GM23338 (cell line): ENCODE data around the gene CHGA. TPM values are rescaled to one million over a fixed set of nuclear protein-coding genes. Genes with fewer than 3 reads are reported as not detected.

ENCODE experiments used
- ATAC-seq: fragments of 200-7000 bp; cut with Tn5 transposase; 3 replicates; pipeline ENCODE4 v1.9.1; 2020
- DNase-seq: peaks from one replicate; pipeline ENCODE4 v3.0.0-alpha.2; 2015; ENCODE audit warnings: low spot score
- H2AFZ ChIP-seq: fragments of 200-600 bp; sonication (generic); 2 replicates; pipeline ENCODE4 v1.8.0; 2016; ENCODE audit warnings: antibody characterized with exemption, mild to moderate bottlenecking, moderate library complexity
- H3F3A ChIP-seq: fragments of 200-600 bp; sonication (generic); replicated peaks from 2 replicates; pipeline ENCODE4 v1.8.0; 2017; ENCODE audit warnings: antibody characterized with exemption, mixed run types, low read depth
- H3K27ac ChIP-seq: fragments of 200-600 bp; sonication (generic); 2 replicates; pipeline ENCODE4 v1.6.1; 2016; ENCODE audit warnings: low read depth
- H3K27me3 ChIP-seq: fragments of 200-600 bp; sonication (generic); 2 replicates; pipeline ENCODE4 v1.8.0; 2016; ENCODE audit warnings: mild to moderate bottlenecking, mixed run types, moderate library complexity; ENCODE audit not compliant: insufficient read depth
- H3K36me3 ChIP-seq: fragments of 200-600 bp; sonication (generic); 2 replicates; pipeline ENCODE4 v1.8.0; 2016; ENCODE audit warnings: mild to moderate bottlenecking; ENCODE audit not compliant: insufficient read depth
- H3K4me1 ChIP-seq: fragments of 200-600 bp; sonication (generic); 2 replicates; pipeline ENCODE4 v1.8.0; 2016; ENCODE audit warnings: mild to moderate bottlenecking, moderate library complexity; ENCODE audit not compliant: insufficient read depth
- H3K4me2 ChIP-seq: fragments of 200-600 bp; sonication (generic); 2 replicates; pipeline ENCODE4 v1.7.1; 2017; ENCODE audit warnings: mixed run types
- H3K4me3 ChIP-seq: fragments of 200-600 bp; sonication (generic); 2 replicates; pipeline ENCODE4 v1.6.1; 2016; ENCODE audit warnings: mixed run types
- H3K79me2 ChIP-seq: fragments of 200-600 bp; sonication (generic); replicated peaks from 2 replicates; pipeline ENCODE4 v1.8.0; 2017; ENCODE audit warnings: mild to moderate bottlenecking; ENCODE audit not compliant: insufficient read depth
- H3K9me2 ChIP-seq: fragments of 200-600 bp; sonication (generic); 2 replicates; pipeline ENCODE4 v1.8.0; 2017; ENCODE audit not compliant: insufficient read depth
- H4K20me1 ChIP-seq: fragments of 200-600 bp; sonication (generic); replicated peaks from 2 replicates; pipeline ENCODE4 v1.8.0; 2017; ENCODE audit warnings: mild to moderate bottlenecking; ENCODE audit not compliant: insufficient read depth
- H3K27ac Mint-ChIP-seq: 2 replicates; pipeline ENCODE4 v1.8.0; 2020; ENCODE audit warnings: inconsistent platforms, mild to moderate bottlenecking, moderate library complexity, mixed read lengths
- H3K27me3 Mint-ChIP-seq: 3 replicates; pipeline ENCODE4 v1.8.0; 2022; ENCODE audit warnings: low read depth, mild to moderate bottlenecking, moderate library complexity, mixed read lengths, inconsistent platforms; ENCODE audit not compliant: insufficient read depth, poor library complexity
- H3K36me3 Mint-ChIP-seq: 3 replicates; pipeline ENCODE4 v1.8.0; 2021; ENCODE audit warnings: low read depth, mild to moderate bottlenecking, inconsistent platforms, moderate library complexity, mixed read lengths
- H3K4me1 Mint-ChIP-seq: 3 replicates; pipeline ENCODE4 v1.8.0; 2020; ENCODE audit warnings: mild to moderate bottlenecking, inconsistent platforms, mixed read lengths
- H3K4me3 Mint-ChIP-seq: 3 replicates; pipeline ENCODE4 v1.8.0; 2021; ENCODE audit warnings: moderate library complexity, mild to moderate bottlenecking, inconsistent platforms, mixed read lengths
- H3K9me3 Mint-ChIP-seq: 3 replicates; pipeline ENCODE4 v1.8.0; 2020; ENCODE audit warnings: moderate library complexity, mild to moderate bottlenecking, inconsistent platforms, mixed read lengths
- CREB1 ChIP-seq: fragments of 250-450 bp; sonication (Bioruptor Pico); IDR thresholded peaks from 2 replicates; pipeline ENCODE4 v1.5.0; 2020; ENCODE audit warnings: low read depth, mild to moderate bottlenecking, moderate library complexity
- EZH2 ChIP-seq: fragments of 200-600 bp; sonication (generic); IDR thresholded peaks from one replicate; pipeline ENCODE4 v1.8.0; 2017; ENCODE audit warnings: antibody characterized with exemption, mild to moderate bottlenecking, low read depth; ENCODE audit not compliant: unreplicated experiment
- EZH2phosphoT487 ChIP-seq: fragments of 200-600 bp; sonication (generic); IDR thresholded peaks from one replicate; pipeline ENCODE4 v1.8.1; 2018; ENCODE audit warnings: antibody characterized with exemption; ENCODE audit not compliant: unreplicated experiment
- JUNB ChIP-seq: IDR thresholded peaks from one replicate; pipeline ENCODE4 v1.6.1; 2016; ENCODE audit warnings: antibody characterized with exemption; ENCODE audit not compliant: unreplicated experiment
- NANOG ChIP-seq: IDR thresholded peaks from 2 replicates; pipeline ENCODE4 v1.6.1; 2016; ENCODE audit warnings: antibody characterized with exemption, borderline replicate concordance
- POLR2AphosphoS5 ChIP-seq: IDR thresholded peaks from 2 replicates; pipeline ENCODE4 v1.6.1; 2016; ENCODE audit warnings: antibody characterized with exemption, low read depth
- REST ChIP-seq: IDR thresholded peaks from one replicate; pipeline ENCODE4 v1.6.1; 2018; ENCODE audit warnings: antibody characterized with exemption; ENCODE audit not compliant: unreplicated experiment
- STAT1 ChIP-seq: IDR thresholded peaks from one replicate; pipeline ENCODE4 v1.6.1; 2016; ENCODE audit warnings: antibody characterized with exemption; ENCODE audit not compliant: unreplicated experiment
- ZNF114 ChIP-seq: fragments of 250-450 bp; sonication (Bioruptor Pico); IDR thresholded peaks from 2 replicates; pipeline ENCODE4 v1.5.0; 2020; ENCODE audit warnings: mild to moderate bottlenecking, moderate library complexity
- ZNF462 ChIP-seq: fragments of 250-450 bp; sonication (Bioruptor Pico); IDR thresholded peaks from 2 replicates; pipeline ENCODE4 v1.5.0; 2020; ENCODE audit warnings: mild to moderate bottlenecking, moderate library complexity
- polyA plus RNA-seq: library from polyadenylated mRNA; unstranded; fragments of >200 nt; fragmentation: Nextera tagmentation; extraction: Ambion mirVana; gene quantifications from 2 replicates; pipeline ENCODE4 v1.2.1, GENCODE V29; 2016
- total RNA-seq: library from RNA; depleted of rRNA; stranded (reverse); fragments of >200 nt; shearing (Covaris generic); gene quantifications from 2 replicates; pipeline ENCODE4 v1.2.3, GENCODE V29; 2014
- TF ChIP-seq, protein P1 (sequence below): IDR thresholded peaks from 2 replicates; pipeline ENCODE4 v1.6.1; 2016; ENCODE audit warnings: antibody characterized with exemption

The CHGA gene
- total and polyA plus RNA-seq, 2 experiments from 2014 or later = 13.9 to 19.6 TPM

DNA sequence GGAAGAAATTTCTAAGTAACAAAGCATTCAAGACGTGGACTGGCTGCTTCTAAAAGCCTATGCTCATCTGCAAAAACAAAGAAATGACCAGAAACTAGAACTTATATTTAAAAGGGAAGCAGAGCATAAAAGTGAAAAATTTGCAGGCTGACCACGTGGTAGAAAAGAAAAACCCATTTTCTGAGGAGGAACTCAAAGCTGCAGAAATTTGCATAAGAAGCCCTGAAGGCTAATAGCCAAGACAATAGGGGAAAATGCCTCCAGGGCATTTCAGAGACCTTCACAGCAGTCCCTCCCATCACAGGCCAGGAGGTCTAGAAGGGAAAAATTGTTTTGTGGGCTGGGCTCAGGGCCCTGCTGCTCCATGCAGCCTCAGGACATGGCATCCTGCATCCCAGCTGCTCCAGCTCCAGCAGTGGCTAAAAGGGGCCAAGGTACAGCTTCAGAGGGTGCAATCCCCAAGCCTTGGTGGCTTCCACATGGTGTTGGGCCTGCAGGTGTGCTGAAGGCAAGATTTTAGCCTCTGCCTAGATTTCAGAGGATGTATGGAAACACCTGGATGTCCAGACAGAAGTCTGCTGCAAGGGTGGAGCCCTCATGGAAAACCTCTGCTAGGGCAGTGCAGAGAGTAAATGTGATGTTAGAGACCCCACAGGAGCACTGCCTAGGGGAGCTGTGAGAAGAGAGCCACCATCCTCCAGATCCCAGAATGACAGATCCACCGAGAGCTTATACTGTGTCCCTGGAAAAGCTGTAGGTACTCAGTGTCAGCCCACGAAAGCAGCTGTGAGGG is 55.5 kb downstream of the CHGA start:
- H3K4me3 ChIP-seq = no peak overlapping the region
- Mint-ChIP-seq H3K4me3 (no peak overlapping the region), H3K27ac (no peak overlapping the region), H3K36me3 (peaks cover 78% of the 10 kb centered on the region), H3K27me3 (peaks cover 12% of the 10 kb centered on the region), H3K4me1 (peaks cover under 1% of the 10 kb centered on the region), H3K9me3 (peaks cover 65% of the 10 kb centered on the region)
- no peaks in the 10 kb centered on the region for H3K4me1 ChIP-seq
- H3K27me3 ChIP-seq = no peaks in the 10 kb centered on the region
- H4K20me1 ChIP-seq = no peaks in the 10 kb centered on the region; the same call in 1 of the 2 replicates
- no peak for TF ChIP-seq REST
- no peak for TF ChIP-seq CREB1
- no peak for TF ChIP-seq NANOG
- TF ChIP-seq, protein P1, sequence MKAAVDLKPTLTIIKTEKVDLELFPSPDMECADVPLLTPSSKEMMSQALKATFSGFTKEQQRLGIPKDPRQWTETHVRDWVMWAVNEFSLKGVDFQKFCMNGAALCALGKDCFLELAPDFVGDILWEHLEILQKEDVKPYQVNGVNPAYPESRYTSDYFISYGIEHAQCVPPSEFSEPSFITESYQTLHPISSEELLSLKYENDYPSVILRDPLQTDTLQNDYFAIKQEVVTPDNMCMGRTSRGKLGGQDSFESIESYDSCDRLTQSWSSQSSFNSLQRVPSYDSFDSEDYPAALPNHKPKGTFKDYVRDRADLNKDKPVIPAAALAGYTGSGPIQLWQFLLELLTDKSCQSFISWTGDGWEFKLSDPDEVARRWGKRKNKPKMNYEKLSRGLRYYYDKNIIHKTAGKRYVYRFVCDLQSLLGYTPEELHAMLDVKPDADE = no peak
- no peak for TF ChIP-seq EZH2phosphoT487
- TF ChIP-seq ZNF114 = no peak
- TF ChIP-seq JUNB = no peak
- TF ChIP-seq ZNF462 (CRISPR knock-in tag) = no peak
- TF ChIP-seq POLR2AphosphoS5 = no peak
- TF ChIP-seq EZH2 = no peak
- TF ChIP-seq STAT1 = no peak
- no peak overlapping the region for H3K4me2 ChIP-seq
- no peak for DNase-seq
- ATAC-seq = no peak
- 0 out of 2 replicates have a peak, but pooled peaks cover 2% of the 10 kb centered on the region for H3K9me2 ChIP-seq
- no peak overlapping the region for H3K27ac ChIP-seq
- peaks cover 11% of the 10 kb centered on the region; the same call in 1 of the 2 replicates for H3K79me2 ChIP-seq
- no peaks in the 10 kb centered on the region for H3F3A ChIP-seq
- 0 out of 2 replicates have a peak, but pooled peaks cover 9% of the 10 kb centered on the region for H3K36me3 ChIP-seq
- H2AFZ ChIP-seq = no peak overlapping the region
